SK-N-MC (cell line): Measurements from ENCODE around the gene RAB17.

Experiments
- DNase-seq: peaks from one replicate; pipeline ENCODE4 v3.0.0-alpha.2; 2011; ENCODE audit warnings: low read depth, low spot score
- H3K27ac ChIP-seq: fragments of 200-600 bp; sonication (generic); 2 replicates; pipeline ENCODE4 v1.5.1; 2016; ENCODE audit warnings: mixed run types
- H3K36me3 ChIP-seq: fragments of 200-600 bp; sonication (generic); 2 replicates; pipeline ENCODE4 v1.6.1; 2017; ENCODE audit warnings: antibody characterized with exemption, low read length, mixed read lengths; ENCODE audit not compliant: insufficient read depth
- H3K4me3 ChIP-seq: fragments of 200-600 bp; sonication (generic); 2 replicates; pipeline ENCODE4 v1.5.1; 2016
- H3K9ac ChIP-seq: fragments of 200-600 bp; sonication (generic); 2 replicates; pipeline ENCODE4 v1.8.0; 2017; ENCODE audit warnings: mixed run types, mixed read lengths; ENCODE audit not compliant: insufficient read length
- H3K9me3 ChIP-seq: fragments of 200-600 bp; sonication (generic); 2 replicates; pipeline ENCODE4 v1.6.1; 2017; ENCODE audit warnings: low read depth, mild to moderate bottlenecking, antibody characterized with exemption, low read length, moderate library complexity, mixed read lengths
- EZH2 ChIP-seq: fragments of 200-600 bp; sonication (generic); IDR thresholded peaks from one replicate; pipeline ENCODE4 v1.6.1; 2017; ENCODE audit warnings: antibody characterized with exemption
- FOXP2 ChIP-seq: optimal IDR thresholded peaks from 2 replicates; pipeline ENCODE3; 2011; ENCODE audit warnings: mild to moderate bottlenecking, moderate library complexity; ENCODE audit not compliant: insufficient read depth; ENCODE audit errors: extremely low read length, control extremely low read depth
- POLR2AphosphoS5 ChIP-seq: IDR thresholded peaks from 2 replicates; pipeline ENCODE4 v1.6.1; 2012; ENCODE audit warnings: mild to moderate bottlenecking, low read depth, low read length, borderline replicate concordance

Gene RAB17

GRCh38 chr2:237538001-237538720, 52.4 kb downstream of the RAB17 start:
- TF ChIP-seq POLR2AphosphoS5 (no peak), EZH2 (no peak), FOXP2 (no peak)
- Histone ChIP-seq H3K4me3 (no peak overlapping the region), H3K27ac (no peak overlapping the region), H3K36me3 (no peaks in the 10 kb centered on the region), H3K9ac (no peak overlapping the region), H3K9me3 (no peaks in the 10 kb centered on the region)
- no peak for DNase-seq

- TF ChIP-seq POLR2AphosphoS5 (no peak), FOXP2 (no peak), EZH2 (no peak)
These were observed 53.9 kb downstream of the RAB17 start for GRCh38 chr2:237536617-237537016.

GRCh38 chr2:237536083-237536415, 54.5 kb downstream of the RAB17 start:
- DNase-seq, result no peak
- TF ChIP-seq POLR2AphosphoS5 (no peak), FOXP2 (no peak), EZH2 (no peak)
- Histone ChIP-seq H3K4me3 (no peak overlapping the region), H3K9ac (no peak overlapping the region), H3K9me3 (no peaks in the 10 kb centered on the region), H3K27ac (no peak overlapping the region), H3K36me3 (no peaks in the 10 kb centered on the region)

More at GRCh38 chr2:237536617-237537016, 53.9 kb downstream of the RAB17 start:
- no peak overlapping the region for H3K27ac ChIP-seq
- H3K9me3 ChIP-seq, result no peaks in the 10 kb centered on the region
- H3K36me3 ChIP-seq, result no peaks in the 10 kb centered on the region
- H3K9ac ChIP-seq, result no peak overlapping the region
- H3K4me3 ChIP-seq, result no peak overlapping the region
- DNase-seq, result no peak

- H3K4me3 ChIP-seq, result no peak overlapping the region
- no peak for TF ChIP-seq FOXP2
- no peak for TF ChIP-seq POLR2AphosphoS5
- no peak for TF ChIP-seq EZH2
- no peak overlapping the region for H3K27ac ChIP-seq
- no peak for DNase-seq
- H3K9ac ChIP-seq, result no peak overlapping the region
- H3K9me3 ChIP-seq, result no peaks in the 10 kb centered on the region
- H3K36me3 ChIP-seq, result no peaks in the 10 kb centered on the region
These were observed 55.0 kb downstream of the RAB17 start for GRCh38 chr2:237535385-237536082.

DNA sequence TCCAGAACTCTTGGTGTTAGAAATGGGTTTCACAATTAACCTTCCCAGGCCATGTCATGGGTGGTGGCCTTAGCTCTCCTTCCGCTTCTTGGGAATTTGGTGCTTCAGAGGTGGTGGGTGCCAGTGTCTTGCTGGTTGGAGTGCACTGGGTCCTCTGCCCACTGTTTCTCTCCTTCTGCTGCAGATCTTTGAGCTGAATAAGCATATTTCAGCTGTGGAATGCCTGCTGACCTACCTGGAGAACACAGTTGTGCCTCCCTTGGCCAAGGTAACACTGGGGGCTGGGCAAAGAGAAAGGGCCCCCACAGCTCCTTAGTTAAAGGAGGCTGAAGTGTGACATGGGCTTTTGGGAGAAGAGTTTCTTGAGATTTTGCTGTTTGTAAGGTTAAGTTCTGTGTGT, 56.2 kb downstream of the RAB17 start:
- Histone ChIP-seq H3K9me3 (no peaks in the 10 kb centered on the region), H3K9ac (no peak overlapping the region), H3K4me3 (no peak overlapping the region), H3K27ac (no peak overlapping the region), H3K36me3 (no peaks in the 10 kb centered on the region)
- no peak for DNase-seq
- no peak for TF ChIP-seq EZH2
- TF ChIP-seq POLR2AphosphoS5, result no peak
- no peak for TF ChIP-seq FOXP2

- H3K36me3 ChIP-seq, result no peaks in the 10 kb centered on the region
- H3K4me3 ChIP-seq, result no peak overlapping the region
- no peak overlapping the region for H3K27ac ChIP-seq
- H3K9ac ChIP-seq, result no peak overlapping the region
- TF ChIP-seq FOXP2, result no peak
- TF ChIP-seq POLR2AphosphoS5, result no peak
- no peak for TF ChIP-seq EZH2
- no peak for DNase-seq
- no peaks in the 10 kb centered on the region for H3K9me3 ChIP-seq
These were observed 56.8 kb downstream of the RAB17 start for GRCh38 chr2:237533668-237534161.

GRCh38 chr2:237532160-237532559, 58.4 kb downstream of the RAB17 start:
- DNase-seq, result no peak
- Histone ChIP-seq H3K27ac (no peak overlapping the region), H3K4me3 (no peak overlapping the region), H3K36me3 (no peaks in the 10 kb centered on the region), H3K9me3 (no peaks in the 10 kb centered on the region), H3K9ac (no peak overlapping the region)
- TF ChIP-seq POLR2AphosphoS5, result no peak
- no peak for TF ChIP-seq EZH2
- TF ChIP-seq FOXP2, result no peak

- Histone ChIP-seq H3K36me3 (no peaks in the 10 kb centered on the region), H3K27ac (no peak overlapping the region), H3K4me3 (no peak overlapping the region), H3K9me3 (no peaks in the 10 kb centered on the region), H3K9ac (no peak overlapping the region)
- no peak for TF ChIP-seq FOXP2
- DNase-seq, result no peak
These were observed 59.8 kb downstream of the RAB17 start for GRCh38 chr2:237530472-237531433.
